OCI-LY1 (cell line): ENCODE data around the gene DPP4.

Experiments
- H2AFZ ChIP-seq: fragments of 200-600 bp; sonication (generic), shearing (Covaris generic); 2 replicates; pipeline ENCODE4 v1.6.0; 2014; ENCODE audit warnings: antibody characterized with exemption, mild to moderate bottlenecking, low read length
- H3F3A ChIP-seq: fragments of 200-600 bp; sonication (generic), shearing (Covaris generic); 2 replicates; pipeline ENCODE4 v1.6.0; 2014; ENCODE audit warnings: mild to moderate bottlenecking, antibody characterized with exemption, low read length, moderate library complexity; ENCODE audit not compliant: insufficient read depth
- H3K27ac ChIP-seq: fragments of 200-600 bp; sonication (generic); 2 replicates; pipeline ENCODE4 v1.5.1; 2014; ENCODE audit warnings: low read length, mixed run types, mild to moderate bottlenecking, low read depth; ENCODE audit not compliant: poor library complexity, severe bottlenecking
- H3K27me3 ChIP-seq: fragments of 200-600 bp; sonication (generic); 2 replicates; pipeline ENCODE4 v1.6.0; 2014; ENCODE audit warnings: antibody characterized with exemption, mild to moderate bottlenecking, low read length, moderate library complexity; ENCODE audit not compliant: insufficient read depth
- H3K36me3 ChIP-seq: fragments of 200-600 bp; sonication (generic); 2 replicates; pipeline ENCODE4 v1.6.1; 2014; ENCODE audit warnings: mild to moderate bottlenecking, antibody characterized with exemption, low read length, moderate library complexity, mixed read lengths; ENCODE audit not compliant: insufficient read depth
- H3K4me1 ChIP-seq: fragments of 200-600 bp; sonication (generic); 2 replicates; pipeline ENCODE4 v1.5.1; 2014; ENCODE audit warnings: mild to moderate bottlenecking, low read length, moderate library complexity; ENCODE audit not compliant: insufficient read depth, severe bottlenecking
- H3K4me2 ChIP-seq: fragments of 200-600 bp; sonication (generic), shearing (Covaris generic); 2 replicates; pipeline ENCODE4 v1.6.1; 2014; ENCODE audit warnings: low read length
- H3K4me3 ChIP-seq: fragments of 200-600 bp; sonication (generic); 2 replicates; pipeline ENCODE4 v1.5.1; 2014; ENCODE audit warnings: low read length, low read depth, mild to moderate bottlenecking, mixed read lengths; ENCODE audit not compliant: poor library complexity, severe bottlenecking
- H3K79me2 ChIP-seq: fragments of 200-600 bp; shearing (Covaris generic); 2 replicates; pipeline ENCODE4 v1.6.1; 2016; ENCODE audit warnings: mixed run types, low read length, mixed read lengths; ENCODE audit not compliant: insufficient read depth
- H3K9ac ChIP-seq: fragments of 200-600 bp; sonication (generic), shearing (Covaris generic); 2 replicates; pipeline ENCODE4 v1.6.1; 2014; ENCODE audit warnings: mild to moderate bottlenecking, low read length, mixed read lengths
- H3K9me2 ChIP-seq: fragments of 200-600 bp; sonication (generic), shearing (Covaris generic); 2 replicates; pipeline ENCODE4 v1.6.1; 2014; ENCODE audit warnings: low read depth, mild to moderate bottlenecking, low read length, mixed read lengths
- H3K9me3 ChIP-seq: fragments of 200-600 bp; shearing (Covaris generic); 2 replicates; pipeline ENCODE4 v1.6.1; 2014; ENCODE audit warnings: low read length, mixed read lengths
- H4K20me1 ChIP-seq: fragments of 200-600 bp; sonication (generic), shearing (Covaris generic); 2 replicates; pipeline ENCODE4 v1.6.0; 2016; ENCODE audit warnings: mild to moderate bottlenecking, low read length; ENCODE audit not compliant: insufficient read depth
- CTCF ChIP-seq: fragments of 200-600 bp; sonication (generic), shearing (Covaris generic); IDR thresholded peaks from 2 replicates; pipeline ENCODE4 v1.5.1; 2017; ENCODE audit warnings: mild to moderate bottlenecking, antibody characterized with exemption, low read length, moderate library complexity, mixed read lengths
- EZH2 ChIP-seq: fragments of 200-600 bp; sonication (generic), shearing (Covaris generic); IDR thresholded peaks from 2 replicates; pipeline ENCODE4 v1.8.0; 2017; ENCODE audit warnings: borderline replicate concordance, mixed run types, mild to moderate bottlenecking, antibody characterized with exemption, low read length, moderate library complexity, mixed read lengths

Gene DPP4

GRCh38 chr2:161998857-161999256, 75.2 kb downstream of the DPP4 start:
- H3K27ac ChIP-seq: no peak overlapping the region
- H4K20me1 ChIP-seq: no peaks in the 10 kb centered on the region
- H3K9me3 ChIP-seq: no peaks in the 10 kb centered on the region
- H3F3A ChIP-seq: no peaks in the 10 kb centered on the region
- no peaks in the 10 kb centered on the region for H3K9me2 ChIP-seq
- no peaks in the 10 kb centered on the region for H3K79me2 ChIP-seq
- no peaks in the 10 kb centered on the region for H3K4me1 ChIP-seq
- no peaks in the 10 kb centered on the region for H3K36me3 ChIP-seq
- H2AFZ ChIP-seq: no peak overlapping the region
- no peak overlapping the region for H3K4me2 ChIP-seq
- H3K9ac ChIP-seq: no peak overlapping the region
- no peaks in the 10 kb centered on the region for H3K27me3 ChIP-seq
- H3K4me3 ChIP-seq: no peak overlapping the region
- TF ChIP-seq EZH2 (no peak), CTCF (no peak)

- H3K27ac ChIP-seq: no peak overlapping the region
- H3K9me2 ChIP-seq: no peaks in the 10 kb centered on the region
- no peaks in the 10 kb centered on the region for H3K36me3 ChIP-seq
- H4K20me1 ChIP-seq: no peaks in the 10 kb centered on the region
- H3K27me3 ChIP-seq: no peaks in the 10 kb centered on the region
- no peaks in the 10 kb centered on the region for H3F3A ChIP-seq
- H3K9ac ChIP-seq: no peak overlapping the region
- no peaks in the 10 kb centered on the region for H3K4me1 ChIP-seq
- H3K9me3 ChIP-seq: no peaks in the 10 kb centered on the region
- no peak overlapping the region for H3K4me3 ChIP-seq
- TF ChIP-seq CTCF: no peak
- H3K79me2 ChIP-seq: no peaks in the 10 kb centered on the region
- H2AFZ ChIP-seq: no peak overlapping the region
- H3K4me2 ChIP-seq: no peak overlapping the region
Observed at GRCh38 chr2:161997916-161998471, 76.0 kb downstream of the DPP4 start.

GRCh38 chr2:161995553-161996016, 78.4 kb downstream of the DPP4 start:
- no peak for TF ChIP-seq EZH2
- TF ChIP-seq CTCF: no peak
- H3K9ac ChIP-seq: no peak overlapping the region
- no peak overlapping the region for H2AFZ ChIP-seq
- no peaks in the 10 kb centered on the region for H3K36me3 ChIP-seq
- no peak overlapping the region for H3K27ac ChIP-seq
- no peaks in the 10 kb centered on the region for H3K27me3 ChIP-seq
- H3K9me2 ChIP-seq: no peaks in the 10 kb centered on the region
- no peaks in the 10 kb centered on the region for H4K20me1 ChIP-seq
- H3F3A ChIP-seq: no peaks in the 10 kb centered on the region
- H3K4me2 ChIP-seq: no peak overlapping the region
- H3K4me3 ChIP-seq: no peak overlapping the region
- no peaks in the 10 kb centered on the region for H3K9me3 ChIP-seq
- H3K79me2 ChIP-seq: no peaks in the 10 kb centered on the region
- H3K4me1 ChIP-seq: no peaks in the 10 kb centered on the region
